NCI-H2107 (cell line): ENCODE measurements around the gene EXOC2.

Experiments used
- DNase-seq: peaks from one replicate; lab custom pipeline; 2025; lab: John Stamatoyannopoulos, UW

Gene EXOC2

GRCh38 chr6:692858-693722, at the start of gene EXOC2:
EXOC2 (minus strand) TSS chr6:693139; CDS start chr6:637818, 55,321 bp downstream.
- DNase-seq, result no peak

- DNase-seq, result no peak
Observed at GRCh38 chr6:741410-742339, 48.7 kb upstream of the EXOC2 start.

- no peak for DNase-seq
Observed at GRCh38 chr6:736657-737446, 43.9 kb upstream of the EXOC2 start.

- no peak for DNase-seq
Observed at GRCh38 chr6:733431-734219, 40.7 kb upstream of the EXOC2 start.

GRCh38 chr6:731924-732323, 39.0 kb upstream of the EXOC2 start:
- DNase-seq, result no peak

GRCh38 chr6:729606-730320, 36.8 kb upstream of the EXOC2 start:
- no peak for DNase-seq

GRCh38 chr6:727856-728255, 34.9 kb upstream of the EXOC2 start:
- no peak for DNase-seq

GRCh38 chr6:723540-723939, 30.6 kb upstream of the EXOC2 start:
- DNase-seq, result no peak

GRCh38 chr6:722608-723007, 29.7 kb upstream of the EXOC2 start:
- no peak for DNase-seq

GRCh38 chr6:722077-722524, 29.2 kb upstream of the EXOC2 start:
- DNase-seq, result peak; percentile 18

- no peak for DNase-seq
Observed at GRCh38 chr6:718345-718744, 25.4 kb upstream of the EXOC2 start.

GRCh38 chr6:717135-717534, 24.2 kb upstream of the EXOC2 start:
- no peak for DNase-seq

- DNase-seq, result no peak
Observed at GRCh38 chr6:715709-716491, 23.0 kb upstream of the EXOC2 start.

- DNase-seq, result no peak
Observed at GRCh38 chr6:714100-714499, 21.2 kb upstream of the EXOC2 start.

- no peak for DNase-seq
Observed at GRCh38 chr6:713351-713750, 20.4 kb upstream of the EXOC2 start.

GRCh38 chr6:712805-713204, 19.9 kb upstream of the EXOC2 start:
- no peak for DNase-seq

- DNase-seq, result no peak
Observed at GRCh38 chr6:711925-712324, 19.0 kb upstream of the EXOC2 start.

GRCh38 chr6:710601-711571, 17.9 kb upstream of the EXOC2 start:
- no peak for DNase-seq
